Keratinocyte (primary cell): ENCODE results near the gene TBXAS1. TPM values are rescaled to one million over a fixed set of nuclear protein-coding genes. Genes with fewer than 3 reads are reported as not detected.

ENCODE experiments used
- DNase-seq: peaks from one replicate; pipeline ENCODE4 v3.0.0-alpha.2; 2011; ENCODE audit warnings: low read depth, missing footprints, low spot score
- FAIRE-seq: peaks from 2 replicates; lab custom pipeline; 2011; peaks lifted over from hg19 to GRCh38; lab: Jason Lieb, UNC
- H2AFZ ChIP-seq: 2 replicates; pipeline ENCODE4 v1.6.0; 2012; ENCODE audit warnings: low read length, control low read depth, inconsistent platforms; ENCODE audit not compliant: control insufficient read depth
- H3K27ac ChIP-seq: 2 replicates; pipeline ENCODE4 v1.5.1; 2011; ENCODE audit warnings: low read length; ENCODE audit not compliant: control insufficient read depth, insufficient read depth
- H3K27me3 ChIP-seq: 3 replicates; pipeline ENCODE4 v1.6.0; 2011; ENCODE audit warnings: low read length; ENCODE audit not compliant: control insufficient read depth, insufficient read depth; ENCODE audit errors: extremely low read depth
- H3K36me3 ChIP-seq, 2 experiments: 2 replicates in 1 of 2; 3 replicates in 1 of 2; pipeline ENCODE4 v1.5.1; 2011; ENCODE audit warnings: low read length in 2 of 2, mild to moderate bottlenecking in 1 of 2; ENCODE audit not compliant: control insufficient read depth in 2 of 2, insufficient read depth in 2 of 2; ENCODE audit errors: extremely low read depth in 1 of 2
- H3K4me1 ChIP-seq: 3 replicates; pipeline ENCODE4 v1.5.1; 2011; ENCODE audit warnings: low read length; ENCODE audit not compliant: control insufficient read depth, insufficient read depth; ENCODE audit errors: extremely low read depth
- H3K4me2 ChIP-seq: 3 replicates; pipeline ENCODE4 v1.6.0; 2011; ENCODE audit warnings: low read depth, low read length; ENCODE audit not compliant: control insufficient read depth, insufficient read depth; ENCODE audit errors: extremely low read depth
- H3K4me3 ChIP-seq, 3 experiments: fragments of 200-600 bp in 1 of 3; sonication (generic) in 1 of 3; 2 replicates in 2 of 3; 3 replicates in 1 of 3; pipeline ENCODE4 v1.5.1; 2011 to 2016; ENCODE audit warnings: low read length in 3 of 3, mild to moderate bottlenecking in 3 of 3, control low read depth in 2 of 3, inconsistent platforms in 1 of 3, low read depth in 1 of 3, mixed read lengths in 1 of 3, mixed run types in 1 of 3, moderate library complexity in 1 of 3; ENCODE audit not compliant: control insufficient read depth in 2 of 3, insufficient read depth in 2 of 3; ENCODE audit errors: extremely low read depth in 1 of 3
- H3K79me2 ChIP-seq: 2 replicates; pipeline ENCODE4 v1.6.0; 2012; ENCODE audit warnings: low read length; ENCODE audit not compliant: control insufficient read depth, insufficient read depth
- H3K9ac ChIP-seq: 3 replicates; pipeline ENCODE4 v1.6.0; 2011; ENCODE audit warnings: low read length; ENCODE audit not compliant: control insufficient read depth, insufficient read depth; ENCODE audit errors: extremely low read depth
- H3K9me1 ChIP-seq: 3 replicates; pipeline ENCODE4 v1.6.0; 2011; ENCODE audit warnings: low read length; ENCODE audit not compliant: control insufficient read depth, insufficient read depth; ENCODE audit errors: extremely low read depth
- H3K9me3 ChIP-seq: 2 replicates; pipeline ENCODE4 v1.5.1; 2012; ENCODE audit warnings: low read depth, low read length; ENCODE audit not compliant: control insufficient read depth
- H4K20me1 ChIP-seq: 3 replicates; pipeline ENCODE4 v1.6.0; 2011; ENCODE audit warnings: low read length; ENCODE audit not compliant: control insufficient read depth, insufficient read depth; ENCODE audit errors: extremely low read depth
- CTCF ChIP-seq, 3 experiments: IDR thresholded peaks in 1 of 3; conservative IDR thresholded peaks in 1 of 3; optimal IDR thresholded peaks in 1 of 3; 2 replicates in 2 of 3; 3 replicates in 1 of 3; pipeline versions ENCODE3 to v1.5.1; 2011; ENCODE audit warnings: low read length in 3 of 3, mild to moderate bottlenecking in 3 of 3, moderate library complexity in 2 of 3, control low read depth in 1 of 3, inconsistent platforms in 1 of 3; ENCODE audit not compliant: insufficient read depth in 2 of 3; ENCODE audit errors: extremely low read depth in 1 of 3
- EZH2 ChIP-seq: IDR thresholded peaks from one replicate; pipeline ENCODE4 v1.6.1; 2012; ENCODE audit warnings: inconsistent platforms, mild to moderate bottlenecking, low read length, moderate library complexity
- dilution Hi-C: fragments of 300-500 bp; cut with MboI; formaldehyde crosslinking; loops from one replicate; pipeline ENCODE4 v1.7.0; 2020; ENCODE audit warnings: low sequenced_read_pairs; ENCODE audit not compliant: extremely low pct_ligation_motif_present
- polyA plus RNA-seq, 5 experiments: library from polyadenylated mRNA; depleted of rRNA in 3 of 5; stranded (reverse) in 3 of 5; stranded (forward) in 1 of 5; unstranded in 1 of 5; fragments of >200 nt; gene quantifications; 1 replicate in 1 of 5; 2 replicates in 3 of 5; 3 replicates in 1 of 5; pipeline versions ENCODE4 v1.2.1 to v1.2.3, GENCODE V29; 2011 to 2012; ENCODE audit warnings: missing spikeins in 2 of 5, low read depth in 1 of 5, low replicate concordance in 1 of 5

The TBXAS1 gene
- polyA plus RNA-seq, 1 donor (not counting 4 experiments of a cell fraction or from before 2014, with no cell fraction given): 2.9 TPM

GRCh38 chr7:139850906-139851305, 21.8 kb downstream of the TBXAS1 start:
- DNase-seq: no peak
- no peak for FAIRE-seq
- no peak overlapping the region for H3K27ac ChIP-seq

GRCh38 chr7:139851770-139852481, 22.9 kb downstream of the TBXAS1 start:
- FAIRE-seq: no peak
- Histone ChIP-seq H3K9me1 (no peaks in the 10 kb centered on the region), H3K79me2 (no peaks in the 10 kb centered on the region), H2AFZ (no peak overlapping the region), H3K4me2 (no peak overlapping the region), H4K20me1 (no peaks in the 10 kb centered on the region), H3K9me3 (no peaks in the 10 kb centered on the region), H3K4me3 (no peak overlapping the region), H3K27me3 (no peaks in the 10 kb centered on the region), H3K9ac (no peak overlapping the region), H3K27ac (no peak overlapping the region), H3K36me3 (no peaks in the 10 kb centered on the region), H3K4me1 (no peaks in the 10 kb centered on the region)
- dilution Hi-C loops: no loop called here
- DNase-seq: no peak
- TF ChIP-seq CTCF (optimal IDR thresholded peaks at IDR 0.05 in 1 of 3, IDR thresholded peaks at IDR 0.05 in 1 of 3, conservative IDR thresholded peaks at IDR 0.05 in 1 of 3; ENCODE audit: extremely low read depth in 1 of 3, insufficient read depth in 2 of 3, low read length in 3 of 3) (no peak), EZH2 (no peak)

More at GRCh38 chr7:139850906-139851305, 21.8 kb downstream of the TBXAS1 start:
- no peak overlapping the region for H2AFZ ChIP-seq
- no peak overlapping the region for H3K4me2 ChIP-seq
- no peak overlapping the region for H3K9ac ChIP-seq
- no peaks in the 10 kb centered on the region for H3K9me1 ChIP-seq
- no peaks in the 10 kb centered on the region for H3K36me3 ChIP-seq
- H3K4me3 ChIP-seq: no peak overlapping the region
- dilution Hi-C loops: no loop called here
- no peak for TF ChIP-seq CTCF (optimal IDR thresholded peaks at IDR 0.05 in 1 of 3, IDR thresholded peaks at IDR 0.05 in 1 of 3, conservative IDR thresholded peaks at IDR 0.05 in 1 of 3; ENCODE audit: extremely low read depth in 1 of 3, insufficient read depth in 2 of 3, low read length in 3 of 3)
- TF ChIP-seq EZH2: no peak
- H3K4me1 ChIP-seq: no peaks in the 10 kb centered on the region
- H3K79me2 ChIP-seq: no peaks in the 10 kb centered on the region
- H4K20me1 ChIP-seq: no peaks in the 10 kb centered on the region
- no peaks in the 10 kb centered on the region for H3K27me3 ChIP-seq
- no peaks in the 10 kb centered on the region for H3K9me3 ChIP-seq
